WTC11 (cell line): ENCODE data around the gene FBXW4. TPM values are rescaled to one million over a fixed set of nuclear protein-coding genes. Genes with fewer than 3 reads are reported as not detected.

ENCODE experiments used
- ATAC-seq: fragments of 200-7000 bp; cut with Tn5 transposase; 2 replicates; pipeline ENCODE4 v1.10.0; 2021; ENCODE audit warnings: mild to moderate bottlenecking, moderate library complexity
- CTCF ChIA-PET: fragments of 300-600 bp; sonication (Branson Sonifier 250); formaldehyde crosslinking; loops from one replicate; lab custom pipeline; 2021; ENCODE audit warnings: antibody characterized with exemption; lab: Charles Lee
- POLR2A ChIA-PET: fragments of 350-600 bp; sonication (Branson Sonifier 250); formaldehyde crosslinking; loops from one replicate; lab custom pipeline; 2021; ENCODE audit warnings: antibody characterized with exemption; lab: Charles Lee
- DNase-seq: peaks from one replicate; pipeline ENCODE4 v3.0.0; 2021; ENCODE audit warnings: low spot score
- H3K27ac Mint-ChIP-seq: 2 replicates; pipeline ENCODE4 v1.8.0; 2021; ENCODE audit warnings: mixed read lengths
- H3K27me3 Mint-ChIP-seq: 2 replicates; pipeline ENCODE4 v1.8.0; 2021; ENCODE audit warnings: low read depth, mild to moderate bottlenecking, moderate library complexity, mixed read lengths
- H3K36me3 Mint-ChIP-seq: 2 replicates; pipeline ENCODE4 v1.8.0; 2021; ENCODE audit warnings: mixed read lengths
- H3K4me1 Mint-ChIP-seq: 2 replicates; pipeline ENCODE4 v1.8.0; 2022; ENCODE audit warnings: mixed read lengths
- H3K4me3 Mint-ChIP-seq: 2 replicates; pipeline ENCODE4 v1.8.0; 2021; ENCODE audit warnings: mild to moderate bottlenecking, moderate library complexity, mixed read lengths
- H3K9me3 Mint-ChIP-seq: 2 replicates; pipeline ENCODE4 v1.8.0; 2021; ENCODE audit warnings: mixed read lengths
- ARID4B ChIP-seq: sonication (generic); formaldehyde crosslinking; IDR thresholded peaks from 2 replicates; pipeline ENCODE4 v1.8.0; 2023; ENCODE audit warnings: missing genetic modification reagents, mild to moderate bottlenecking, borderline replicate concordance
- ATF3 ChIP-seq: sonication (generic); formaldehyde crosslinking; conservative IDR thresholded peaks from 2 replicates; pipeline ENCODE4 v1.8.1; 2022; ENCODE audit warnings: mild to moderate bottlenecking, missing genetic modification reagents
- E2F4 ChIP-seq: sonication (generic); formaldehyde crosslinking; IDR thresholded peaks from 2 replicates; pipeline ENCODE4 v1.8.1; 2022; ENCODE audit warnings: low read depth, mild to moderate bottlenecking, moderate library complexity, missing genetic modification reagents, borderline replicate concordance
- E2F5 ChIP-seq: sonication (generic); formaldehyde crosslinking; IDR thresholded peaks from 2 replicates; pipeline ENCODE4 v1.8.1; 2022; ENCODE audit warnings: mild to moderate bottlenecking, moderate library complexity, missing genetic modification reagents
- EMX1 ChIP-seq: fragments of 250-450 bp; sonication (Bioruptor Pico); IDR thresholded peaks from 2 replicates; pipeline ENCODE4 v1.8.0; 2021; ENCODE audit warnings: mild to moderate bottlenecking
- ERG ChIP-seq: fragments of 250-450 bp; sonication (Bioruptor Pico); IDR thresholded peaks from 2 replicates; pipeline ENCODE4 v1.8.0; 2021; ENCODE audit warnings: mild to moderate bottlenecking
- ESRRA ChIP-seq: sonication (generic); formaldehyde crosslinking; IDR thresholded peaks from 2 replicates; pipeline ENCODE4 v1.8.1; 2022; ENCODE audit warnings: mild to moderate bottlenecking, missing genetic modification reagents, borderline replicate concordance
- FOXJ3 ChIP-seq: sonication (generic); formaldehyde crosslinking; IDR thresholded peaks from 2 replicates; pipeline ENCODE4 v1.9.0; 2021; ENCODE audit warnings: missing genetic modification reagents, mild to moderate bottlenecking, borderline replicate concordance
- FOXP4 ChIP-seq: sonication (generic); formaldehyde crosslinking; IDR thresholded peaks from 2 replicates; pipeline ENCODE4 v1.8.0; 2022; ENCODE audit warnings: mild to moderate bottlenecking, missing genetic modification reagents
- KAT7 ChIP-seq: sonication (generic); formaldehyde crosslinking; IDR thresholded peaks from 2 replicates; pipeline ENCODE4 v1.8.1; 2023; ENCODE audit warnings: missing genetic modification reagents, mild to moderate bottlenecking, borderline replicate concordance
- PRDM15 ChIP-seq: sonication (generic); formaldehyde crosslinking; IDR thresholded peaks from 2 replicates; pipeline ENCODE4 v1.8.0; 2022; ENCODE audit warnings: missing genetic modification reagents
- RELA ChIP-seq: sonication (generic); formaldehyde crosslinking; IDR thresholded peaks from 2 replicates; pipeline ENCODE4 v1.8.1; 2022; ENCODE audit warnings: missing genetic modification reagents, mild to moderate bottlenecking, borderline replicate concordance
- SMAD3 ChIP-seq: sonication (generic); formaldehyde crosslinking; IDR thresholded peaks from 2 replicates; pipeline ENCODE4 v1.8.0; 2022; ENCODE audit warnings: missing genetic modification reagents, mild to moderate bottlenecking, borderline replicate concordance
- SOX15 ChIP-seq: fragments of 250-450 bp; sonication (Bioruptor Pico); IDR thresholded peaks from 2 replicates; pipeline ENCODE4 v1.9.0; 2021; ENCODE audit warnings: mild to moderate bottlenecking
- ZNF138 ChIP-seq: sonication (generic); formaldehyde crosslinking; conservative IDR thresholded peaks from 2 replicates; pipeline ENCODE4 v1.8.1; 2022; ENCODE audit warnings: mild to moderate bottlenecking, moderate library complexity, missing genetic modification reagents
- ZNF416 ChIP-seq: fragments of 250-450 bp; sonication (Bioruptor Pico); IDR thresholded peaks from 2 replicates; pipeline ENCODE4 v1.9.0; 2021; ENCODE audit warnings: mild to moderate bottlenecking, inconsistent platforms
- total RNA-seq: library from RNA; stranded (reverse); gene quantifications from 3 replicates; pipeline ENCODE4 v1.2.3, GENCODE V29; 2021

FBXW4 gene
- total RNA-seq, 1 experiment from 2014 or later, result 45.3 TPM

- TF ChIP-seq PRDM15 (CRISPR knock-in tag), result no peak
Observed at GRCh38 chr10:101587725-101588653, 107.0 kb downstream of the FBXW4 start, which contains the start of the genes DPCD and POLL (continued).

GRCh38 chr10:101585841-101586240 is 109.1 kb downstream of the FBXW4 start:
- Mint-ChIP-seq H3K4me3 (peak overlapping the region; percentile 24), H3K9me3 (no peaks in the 10 kb centered on the region), H3K27me3 (no peaks in the 10 kb centered on the region), H3K4me1 (peaks cover 28% of the 10 kb centered on the region), H3K36me3 (peaks cover 10% of the 10 kb centered on the region), H3K27ac (no peak overlapping the region; the same call in 1 of the 2 replicates)
- CTCF ChIA-PET, result interaction anchor here (0.9 to 1.1 kb wide), 3 partner anchors 15 to 163 kb away, joined by 3 to 5 read pairs (median 4); no protein-coding TSS in a partner anchor
- TF ChIP-seq FOXP4, result no peak
- no peak for TF ChIP-seq EMX1 (CRISPR knock-in tag)
- TF ChIP-seq SMAD3 (CRISPR knock-in tag), result no peak
- no peak for TF ChIP-seq ARID4B
- no peak for TF ChIP-seq ZNF416
- TF ChIP-seq ESRRA (CRISPR knock-in tag), result no peak
- TF ChIP-seq ZNF138 (CRISPR knock-in tag), result no peak
- TF ChIP-seq E2F4 (CRISPR knock-in tag), result no peak
- no peak for TF ChIP-seq KAT7
- no peak for TF ChIP-seq ERG
- no peak for TF ChIP-seq SOX15 (CRISPR knock-in tag)
- TF ChIP-seq ATF3 (CRISPR knock-in tag), result no peak
- TF ChIP-seq RELA (CRISPR knock-in tag), result no peak
- no peak for TF ChIP-seq FOXJ3 (CRISPR knock-in tag)
- TF ChIP-seq E2F5, result no peak
- ATAC-seq, result no peak
- DNase-seq, result no peak
- POLR2A ChIA-PET, result no interaction called here
